T47D (cell line): ENCODE measurements around the gene WAC.

Source experiments
- DNase-seq, 2 experiments: peaks; one replicate each; pipeline versions ENCODE4 v3.0.0 to v3.0.0-alpha.2; 2011 to 2012; ENCODE audit warnings: low read depth in 1 of 2, low spot score in 1 of 2
- JUND ChIP-seq: IDR thresholded peaks from 2 replicates; pipeline ENCODE4 v1.6.1; 2012; ENCODE audit warnings: low read depth
- in situ Hi-C: cut with HindIII; loops from 2 replicates; pipeline ENCODE4 v1.10.0; 2016; ENCODE audit warnings: low sequenced_read_pairs, low pct_unique_long_range_greater_than_20kb

WAC gene

GRCh38 chr10:28580825-28581224 is 47.9 kb downstream of the WAC start:
- TF ChIP-seq JUND = no peak
- in situ Hi-C loops = no loop called here
- peak in 1 of 2 experiments; percentile 20 for DNase-seq

- in situ Hi-C loops = no loop called here
- no peak for DNase-seq
- TF ChIP-seq JUND = no peak
Measured at GRCh38 chr10:28581916-28582315, 49.0 kb downstream of the WAC start.

GRCh38 chr10:28585076-28585475 is 52.2 kb downstream of the WAC start:
- no peak for DNase-seq
- TF ChIP-seq JUND = no peak
- in situ Hi-C loops = no loop called here

- in situ Hi-C loops = no loop called here
- DNase-seq = no peak
- TF ChIP-seq JUND = no peak
Measured at GRCh38 chr10:28586176-28586575, 53.3 kb downstream of the WAC start.

- DNase-seq = no peak
- no peak for TF ChIP-seq JUND
- in situ Hi-C loops = no loop called here
Measured at GRCh38 chr10:28587270-28587969, 54.5 kb downstream of the WAC start.

- DNase-seq = peak in 1 of 2 experiments; percentile 32
- no peak for TF ChIP-seq JUND
- in situ Hi-C loops = no loop called here
Measured at GRCh38 chr10:28587970-28588290, 55.0 kb downstream of the WAC start.

DNA sequence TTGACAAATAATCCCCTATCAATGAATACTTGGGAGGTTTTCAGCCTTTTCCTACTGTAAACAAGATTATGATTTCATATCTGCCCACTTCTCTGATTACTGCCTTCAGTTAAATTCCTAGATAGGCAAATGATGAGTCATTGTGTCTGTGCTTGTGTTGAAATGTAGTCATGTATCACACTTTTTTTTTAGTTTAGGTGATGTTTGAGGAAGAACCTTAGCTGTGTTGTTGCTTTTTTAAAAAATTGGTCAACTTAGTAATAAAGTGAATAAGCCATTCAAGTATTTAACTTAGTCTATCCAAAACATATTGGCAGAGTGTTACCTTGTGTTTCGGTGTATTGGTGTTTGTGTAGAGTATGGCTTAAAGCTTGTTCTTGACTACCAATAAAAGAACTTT is 60.0 kb downstream of the WAC start:
- in situ Hi-C loops = no loop called here
- DNase-seq = no peak
- TF ChIP-seq JUND = no peak

GRCh38 chr10:28593811-28594210 is 60.9 kb downstream of the WAC start:
- DNase-seq = peak in 1 of 2 experiments; percentile 10
- no peak for TF ChIP-seq JUND
- in situ Hi-C loops = no loop called here

- no peak for DNase-seq
- no peak for TF ChIP-seq JUND
- in situ Hi-C loops = no loop called here
Measured at GRCh38 chr10:28594406-28594805, 61.5 kb downstream of the WAC start.

GRCh38 chr10:28595613-28596012 is 62.7 kb downstream of the WAC start:
- no peak for DNase-seq
- no peak for TF ChIP-seq JUND
- in situ Hi-C loops = no loop called here

GRCh38 chr10:28600056-28600455 is 67.1 kb downstream of the WAC start:
- DNase-seq = no peak
- in situ Hi-C loops = no loop called here
- no peak for TF ChIP-seq JUND

GRCh38 chr10:28601012-28601411 is 68.1 kb downstream of the WAC start:
- TF ChIP-seq JUND = no peak
- no peak for DNase-seq
- in situ Hi-C loops = no loop called here

GRCh38 chr10:28604567-28605536 is 71.9 kb downstream of the WAC start:
- no peak for TF ChIP-seq JUND
- in situ Hi-C loops = no loop called here
- DNase-seq = no peak
